Amniotic stem cell (primary cell): Measurements from ENCODE around the gene LDAF1.
"Not testable (repeated sequence)": the region's sequence is repeated elsewhere in the genome, so short reads cannot be mapped to it uniquely, and the experiment has no call there.

ENCODE experiments used
- DNase-seq: peaks from one replicate; lab custom pipeline; 2025; lab: John Stamatoyannopoulos, UW

Gene LDAF1

DNA sequence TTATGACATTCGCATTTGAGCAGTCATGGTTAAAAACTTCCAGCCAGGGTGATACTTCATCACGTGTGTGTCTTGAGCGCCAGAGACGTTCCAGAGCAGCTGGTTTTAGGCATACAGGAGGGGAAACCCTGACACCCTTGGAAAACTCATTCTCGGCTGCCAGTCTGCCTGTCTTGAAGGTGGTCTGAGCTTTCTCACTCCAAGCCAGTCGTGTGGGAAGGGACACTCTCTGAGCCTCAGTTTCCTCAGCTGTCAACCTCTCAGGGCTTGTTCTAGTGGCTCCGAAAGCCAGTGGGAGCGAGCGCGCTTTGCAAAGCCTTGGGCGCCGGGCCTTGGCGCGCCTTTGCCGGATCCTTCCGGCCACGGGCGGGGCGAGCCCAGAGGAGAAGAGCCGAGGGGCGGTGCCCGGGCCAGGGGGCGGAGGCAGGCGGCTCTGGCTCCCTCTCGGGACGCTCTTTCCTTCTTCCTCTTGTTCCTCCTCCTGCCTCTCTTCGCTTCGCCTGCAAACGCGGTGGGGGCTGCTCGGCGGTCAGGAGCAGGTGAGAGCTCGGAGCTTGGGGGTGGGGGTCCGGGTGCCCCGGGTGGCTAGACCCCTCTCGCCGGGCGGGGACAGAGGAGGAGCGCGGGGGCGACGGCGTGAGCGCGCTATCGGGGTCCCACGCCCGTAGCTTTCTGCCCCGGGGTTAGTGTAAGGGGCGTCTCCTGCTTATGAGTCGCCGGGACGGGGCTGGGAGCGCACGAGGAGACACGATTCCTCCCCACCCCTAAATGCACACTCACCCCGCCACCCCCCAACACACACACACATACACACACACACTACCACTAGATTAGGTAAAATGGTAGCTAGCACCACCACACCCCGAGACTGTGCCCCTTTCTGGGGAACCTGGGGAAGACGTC is at the start of gene LDAF1:
LDAF1 (plus strand) TSS at position 467 of the 903 bp plus-strand sequence. CDS start 2,509 bp downstream, outside the sequence.
- peak; percentile 73 for DNase-seq

DNA sequence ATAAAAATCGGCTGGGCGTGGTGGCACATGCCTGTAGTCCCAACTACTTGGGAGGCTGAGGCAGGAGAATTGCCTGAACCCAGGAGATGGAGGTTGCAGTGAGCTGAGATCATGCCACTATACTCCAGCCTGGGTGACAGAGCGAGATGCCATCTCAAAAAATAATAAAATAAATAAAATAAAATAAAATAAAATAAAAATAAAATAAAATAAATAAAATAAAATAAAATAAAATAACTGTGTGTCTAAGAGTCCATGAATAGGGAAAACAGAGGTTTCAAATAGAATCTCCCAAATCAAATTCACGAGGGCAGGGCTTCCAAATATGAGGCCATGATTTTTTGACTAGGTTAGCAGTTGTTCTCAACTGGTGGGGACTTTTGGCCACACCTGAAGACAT is 42.9 kb upstream of the LDAF1 start:
- not testable (repeated sequence) for DNase-seq

DNA sequence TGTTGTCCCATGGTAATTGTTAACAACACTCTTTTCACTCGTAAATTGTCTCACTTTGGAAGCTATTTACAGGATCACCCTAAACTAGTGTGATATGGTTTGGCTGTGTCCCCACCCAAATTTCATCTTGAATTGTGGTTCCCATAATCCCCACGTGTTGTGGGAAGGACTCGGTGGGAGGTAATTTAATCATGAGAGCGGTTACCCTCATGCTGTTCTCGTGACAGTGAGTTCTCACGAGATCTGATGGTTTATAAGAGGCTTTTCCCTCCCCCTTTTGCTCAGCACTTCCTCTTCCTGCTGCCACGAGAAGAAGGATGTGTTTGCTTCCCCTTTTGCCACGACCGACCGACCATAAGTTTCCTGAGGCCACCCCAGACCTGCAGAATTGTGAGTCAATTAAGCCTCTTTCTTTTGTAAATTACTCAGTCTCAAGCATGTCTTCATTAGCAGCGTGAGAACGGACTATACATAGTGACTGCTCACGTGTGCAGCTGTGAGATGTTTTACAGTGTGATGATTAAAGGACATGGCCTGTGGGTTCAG is 42.3 kb upstream of the LDAF1 start:
- DNase-seq: no peak

DNA sequence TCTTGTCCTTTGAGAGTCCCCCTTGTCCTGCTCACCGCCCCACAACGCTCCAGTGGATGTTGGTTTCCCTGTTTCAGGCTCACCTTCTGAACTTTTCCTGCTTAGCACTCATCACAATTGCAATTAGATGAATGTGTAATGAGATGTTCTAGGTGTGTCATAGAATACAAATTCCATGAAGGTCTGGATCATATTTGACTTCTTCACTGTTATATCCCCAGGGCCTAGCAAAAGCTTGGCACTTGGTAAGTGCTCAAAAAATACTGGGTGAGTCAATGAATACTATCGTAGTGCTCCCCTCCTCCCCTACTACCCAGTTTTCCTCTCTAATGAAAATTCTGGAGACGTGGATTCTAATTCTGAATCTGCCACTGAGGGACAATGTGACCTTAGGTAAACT is 40.9 kb upstream of the LDAF1 start:
- DNase-seq: no peak

DNA sequence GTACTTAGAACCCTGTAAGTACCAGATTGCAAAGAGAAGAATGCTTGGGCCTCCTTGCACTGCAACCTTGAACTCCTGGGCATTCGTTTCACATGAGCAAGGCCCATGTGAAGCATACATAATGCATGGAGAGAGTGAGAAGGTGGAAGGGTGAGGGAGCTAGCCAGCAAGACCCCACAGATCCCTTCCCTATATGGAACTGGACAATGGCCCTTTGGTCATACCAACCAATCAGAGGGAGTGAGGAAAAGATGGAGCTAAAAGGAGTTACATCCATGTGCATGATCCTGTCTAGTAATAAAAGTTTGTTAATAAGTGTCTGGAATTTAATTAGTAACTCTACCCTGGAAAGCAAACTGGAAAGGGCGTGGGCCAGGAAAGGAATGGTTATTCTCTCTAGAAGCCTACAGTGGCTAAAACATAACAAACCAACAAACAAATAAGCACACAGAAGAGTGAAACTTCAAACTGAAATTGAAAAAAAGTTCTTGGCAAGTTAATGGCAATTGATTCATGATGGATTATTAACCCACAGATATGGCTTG is 37.4 kb upstream of the LDAF1 start:
- DNase-seq: no peak

DNA sequence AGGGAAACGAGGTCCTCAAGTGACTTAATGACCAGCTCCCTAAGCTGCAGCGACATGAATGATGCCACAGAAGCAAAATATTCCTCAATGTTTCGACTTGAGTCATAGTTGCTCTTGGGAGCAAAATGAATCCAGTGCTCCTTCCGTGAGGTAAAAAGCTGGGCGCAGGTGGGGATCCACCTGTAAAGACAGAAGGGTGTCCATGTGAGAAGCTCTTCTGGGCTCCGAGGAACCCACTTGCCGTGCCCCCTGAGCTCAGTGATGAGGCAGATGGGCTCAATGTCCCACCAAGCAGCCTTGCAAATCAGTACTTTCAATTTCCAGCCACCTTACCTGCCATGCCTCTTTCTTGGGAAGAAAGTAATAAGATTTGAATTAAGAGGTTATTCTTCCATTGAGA is 33.3 kb upstream of the LDAF1 start:
- DNase-seq: no peak

DNA sequence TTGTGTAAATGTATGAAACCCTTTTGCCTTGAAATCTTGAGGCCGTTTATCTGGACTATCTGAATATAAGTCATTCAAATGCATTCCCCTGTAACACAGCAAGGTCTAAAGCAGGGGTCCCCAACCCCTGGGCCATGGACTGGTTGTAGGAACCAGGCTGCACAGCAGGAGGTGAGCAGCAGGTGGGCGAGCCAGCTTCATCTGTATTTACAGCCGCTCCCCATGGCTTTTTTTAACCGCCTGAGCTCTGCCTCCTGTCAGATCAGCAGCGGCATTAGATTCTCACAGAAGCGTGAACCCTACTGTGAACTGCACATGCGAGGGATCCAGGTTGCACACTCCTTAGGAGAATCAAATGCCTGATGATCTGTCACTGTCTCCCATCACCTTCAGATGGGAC is 32.0 kb upstream of the LDAF1 start:
- DNase-seq: no peak

DNA sequence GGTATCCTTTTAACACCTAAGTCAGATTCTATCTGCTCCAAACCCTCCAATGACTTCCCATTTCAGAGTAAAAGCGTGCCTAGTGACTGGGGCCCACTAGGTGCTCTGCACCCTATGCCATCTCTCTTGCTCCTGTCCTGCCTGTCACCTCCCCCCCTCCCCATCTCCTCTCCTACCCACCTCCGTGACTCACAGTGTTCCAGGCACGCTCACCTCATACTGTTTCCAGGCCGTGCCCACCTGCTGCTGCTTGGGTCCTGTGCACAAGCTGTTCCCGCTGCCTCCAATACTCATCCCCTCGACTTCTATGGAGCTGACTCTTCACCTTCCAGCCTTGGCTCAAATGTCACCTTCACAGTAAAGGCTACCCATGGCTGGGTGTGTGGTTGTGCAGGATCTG is 29.5 kb upstream of the LDAF1 start:
- no peak for DNase-seq

DNA sequence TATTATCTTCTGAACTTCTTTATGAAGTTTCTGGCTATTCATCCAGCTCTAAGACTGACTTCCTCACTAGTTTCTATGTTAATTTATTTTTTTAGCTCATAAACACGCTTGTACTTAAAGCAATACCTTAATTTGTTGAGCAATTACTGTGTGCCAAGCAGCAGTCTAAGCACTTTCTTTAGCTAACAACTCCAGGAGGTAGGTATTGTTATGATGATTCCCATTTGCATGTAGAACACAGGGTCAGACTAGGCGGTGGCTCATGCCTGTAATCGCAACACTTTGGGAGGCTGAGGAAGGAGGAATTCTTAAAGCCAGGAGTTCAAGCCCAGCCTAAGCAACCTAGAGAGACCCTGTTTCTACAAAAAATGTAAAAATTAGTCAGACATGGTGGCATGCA is 27.7 kb upstream of the LDAF1 start:
- no peak for DNase-seq

DNA sequence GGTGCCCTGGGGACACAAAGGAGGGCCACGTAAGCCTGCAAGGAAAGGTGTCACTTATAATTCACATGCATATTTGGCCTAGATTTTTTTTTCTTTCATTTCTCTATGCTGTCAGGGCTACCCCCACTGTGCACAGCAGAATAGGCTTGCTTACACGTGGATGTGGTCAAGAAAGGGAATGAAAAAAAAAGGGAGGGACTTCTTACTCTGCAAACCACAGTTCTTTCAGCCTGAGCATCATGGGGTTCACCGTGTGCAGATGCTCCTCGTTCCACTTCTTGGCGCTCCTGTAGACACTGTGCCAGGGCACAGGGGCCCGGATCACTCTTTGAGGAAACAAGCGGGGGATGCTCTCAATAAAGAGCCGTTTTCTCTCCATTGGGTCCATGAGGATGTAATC is 24.4 kb upstream of the LDAF1 start:
- no peak for DNase-seq

DNA sequence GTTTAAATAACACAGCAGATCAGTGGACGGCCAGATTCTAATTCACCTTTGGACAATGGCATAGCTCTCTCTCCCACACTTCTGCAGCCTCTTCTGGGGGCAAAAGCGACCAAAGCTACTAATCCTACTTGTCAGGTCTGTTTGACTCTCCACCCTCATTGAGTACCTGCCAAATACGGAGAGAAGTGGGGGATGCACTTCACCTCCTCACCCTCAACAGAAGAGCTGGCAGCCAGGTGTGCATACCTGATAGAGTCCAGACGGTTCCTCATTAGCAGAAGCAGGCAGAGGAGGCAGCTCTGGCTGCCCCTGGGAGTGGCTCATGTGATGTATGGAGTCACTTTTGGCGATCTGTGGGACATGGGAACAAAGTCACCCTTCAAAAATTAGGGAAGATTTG is 12.7 kb upstream of the LDAF1 start:
- no peak for DNase-seq

DNA sequence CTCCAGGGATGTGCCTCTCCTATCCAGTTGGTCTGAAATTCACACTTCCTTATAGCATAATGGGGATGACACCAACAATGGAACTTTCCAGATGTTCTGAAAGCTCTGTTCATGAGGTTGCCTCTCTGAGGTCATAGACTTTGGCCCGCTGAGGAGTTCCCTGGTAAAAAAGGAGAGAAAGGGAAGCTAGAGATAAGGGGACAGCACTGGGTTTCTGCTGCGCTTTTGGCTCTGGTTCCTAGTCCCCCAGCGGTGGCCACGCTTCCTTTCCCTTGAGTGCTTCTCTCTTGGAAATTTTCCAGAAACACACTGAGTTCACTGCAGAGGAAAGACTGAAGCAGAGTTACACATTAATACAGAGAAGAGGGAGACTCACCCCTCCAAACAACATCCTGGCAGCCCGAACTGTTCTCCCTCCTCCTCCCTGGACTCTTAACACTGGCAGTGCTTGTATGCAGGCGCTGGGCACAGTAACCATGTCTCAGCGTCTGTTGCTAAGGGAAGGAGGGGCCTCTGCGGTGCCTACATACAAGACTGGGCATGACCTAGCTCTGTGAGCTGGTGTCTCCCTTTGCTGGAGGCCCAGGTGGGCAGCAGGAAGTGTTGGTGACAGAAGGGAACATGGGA is 8.0 kb upstream of the LDAF1 start, which contains the start of gene DNAH3:
DNAH3 (minus strand) TSS at position 472 of the 627 bp plus-strand sequence. CDS start 527 bp downstream, outside the sequence.
- DNase-seq: no peak

DNA sequence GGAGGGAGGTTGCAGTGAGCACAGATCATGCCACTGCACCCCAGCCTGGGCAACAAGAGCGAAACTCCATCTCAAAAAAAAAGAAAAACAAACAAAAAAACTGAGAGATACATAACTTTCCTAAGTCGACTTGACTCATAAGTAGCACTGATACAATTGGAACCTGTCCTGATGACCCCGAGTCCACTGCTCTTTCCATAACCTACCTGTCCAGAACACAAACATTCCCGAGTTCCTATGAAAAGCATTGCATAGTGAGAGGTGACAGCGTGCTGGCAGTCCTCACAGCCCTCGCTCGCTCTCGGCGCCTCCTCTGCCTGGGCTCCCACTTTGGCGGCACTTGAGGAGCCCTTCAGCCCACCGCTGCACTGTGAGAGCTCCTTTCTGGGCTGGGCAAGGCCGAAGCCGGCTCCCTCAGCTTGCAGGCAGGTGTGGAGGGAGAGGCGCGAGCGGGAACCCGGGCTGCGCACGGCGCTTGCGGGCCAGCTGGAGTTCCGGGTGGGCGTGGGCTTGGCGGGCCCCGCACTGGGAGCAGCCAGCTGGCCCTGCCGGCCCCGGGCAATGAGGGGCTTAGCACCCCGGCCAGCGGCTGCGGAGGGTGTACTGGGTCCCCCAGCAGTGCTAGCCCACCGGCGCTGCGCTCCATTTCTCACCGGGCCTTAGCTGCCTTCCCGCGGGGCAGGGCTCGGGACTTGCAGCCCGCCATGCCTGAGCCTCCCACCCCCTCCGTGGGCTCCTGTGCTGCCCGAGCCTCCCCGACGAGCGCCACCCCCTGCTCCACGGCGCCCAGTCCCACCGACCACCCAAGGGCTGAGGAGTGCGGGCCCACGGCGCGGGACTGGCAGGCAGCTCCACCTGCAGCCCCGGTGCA is 6.1 kb upstream of the LDAF1 start:
- DNase-seq: not testable (repeated sequence)

DNA sequence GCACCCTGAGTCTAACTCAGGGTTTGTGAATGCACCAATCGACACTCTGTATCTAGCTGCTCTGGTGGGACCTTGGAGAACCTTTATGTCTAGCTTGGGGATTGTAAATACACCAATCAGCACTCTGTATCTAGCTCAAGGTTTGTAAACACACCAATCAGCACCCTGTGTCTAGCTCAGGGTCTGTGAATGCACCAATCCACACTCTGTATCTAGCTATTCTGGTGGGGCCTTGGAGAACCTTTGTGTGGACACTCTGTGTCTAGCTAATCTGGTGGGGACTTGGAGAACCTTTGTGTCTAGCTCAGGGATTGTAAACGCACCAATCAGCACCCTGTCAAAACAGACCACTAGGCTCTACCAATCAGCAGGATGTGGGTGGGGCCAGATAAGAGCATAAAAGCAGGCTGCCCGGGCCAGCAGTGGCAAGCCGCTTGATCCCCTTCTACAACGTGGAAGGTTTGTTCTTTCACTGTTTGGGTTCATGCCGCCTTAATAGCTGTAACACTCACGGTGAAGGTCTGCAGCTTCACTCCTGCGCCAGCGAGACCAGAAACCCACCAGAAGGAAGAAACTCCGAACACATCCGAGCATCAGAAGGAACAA is 5.2 kb upstream of the LDAF1 start:
- not testable (repeated sequence) for DNase-seq

DNA sequence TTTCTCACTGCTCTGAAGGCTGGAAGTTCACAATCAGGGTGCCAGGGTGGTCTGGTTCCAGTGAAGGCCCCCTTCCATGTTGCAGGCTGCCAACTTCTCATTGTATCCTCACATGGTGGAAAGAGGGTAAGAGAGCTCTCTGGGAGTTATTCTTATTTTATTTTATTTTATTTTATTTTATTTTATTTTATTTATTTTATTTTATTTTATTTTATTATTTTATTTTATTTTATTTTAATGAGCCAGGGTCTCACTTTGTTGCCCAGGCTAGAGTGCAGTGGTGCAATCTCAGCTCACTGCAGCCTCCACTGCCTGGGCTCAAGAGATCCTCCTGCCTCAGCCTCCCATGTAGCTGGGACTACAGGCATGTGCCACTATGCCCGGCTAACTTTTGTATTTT is 2.5 kb upstream of the LDAF1 start:
- not testable (repeated sequence) for DNase-seq

DNA sequence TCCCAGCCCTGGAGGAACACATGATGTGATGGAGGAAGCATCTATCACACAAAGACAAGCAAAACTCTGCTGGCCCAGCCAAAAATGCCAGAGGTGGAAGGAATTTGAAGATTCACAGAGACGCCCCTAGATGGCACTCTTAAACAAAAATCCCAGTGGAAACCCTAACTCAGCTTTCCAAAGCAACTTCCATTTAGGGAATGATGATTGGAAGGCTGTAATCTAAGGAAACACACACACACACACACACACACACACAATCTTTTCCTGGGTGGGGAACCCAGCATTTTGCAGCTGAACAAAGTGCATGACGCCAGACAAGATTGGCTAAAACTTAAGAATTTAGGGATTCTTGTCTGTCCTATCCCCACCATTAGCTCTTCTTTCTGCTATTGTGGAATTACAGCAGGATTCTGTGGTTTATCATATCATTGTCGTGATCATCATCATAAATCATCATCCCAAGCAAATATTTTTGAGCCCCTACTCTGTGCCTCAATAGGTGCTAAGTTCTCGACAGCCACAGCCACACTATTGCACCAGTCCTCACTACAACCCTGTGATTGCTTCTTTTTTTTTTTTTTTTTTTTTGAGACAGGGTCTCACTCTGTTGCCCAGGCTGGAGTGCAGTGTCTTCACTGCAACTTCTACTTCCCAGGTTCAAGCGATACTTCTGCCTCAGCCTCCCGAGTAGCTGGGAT is 1.6 kb upstream of the LDAF1 start:
- DNase-seq: peak; percentile 76

DNA sequence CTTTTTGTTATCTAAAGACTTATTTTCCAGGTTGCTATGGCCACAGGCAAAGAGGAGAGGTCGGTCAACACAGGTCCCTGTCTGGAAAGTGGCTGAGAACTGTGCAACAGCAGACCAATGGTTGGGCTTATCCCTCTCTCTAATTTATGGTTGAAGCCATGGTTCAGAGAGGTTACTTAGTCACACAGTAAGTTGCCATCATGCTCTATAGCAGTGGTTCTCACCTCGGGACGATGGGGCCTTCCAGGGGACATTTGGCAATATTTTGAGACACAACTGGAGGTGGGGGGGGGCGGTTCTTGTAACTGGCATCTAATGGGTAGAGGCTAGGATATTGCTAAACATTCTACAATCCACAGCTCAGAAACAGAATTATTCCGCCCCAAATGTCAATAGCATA is 842 bp upstream of the LDAF1 start:
- DNase-seq: no peak

DNA sequence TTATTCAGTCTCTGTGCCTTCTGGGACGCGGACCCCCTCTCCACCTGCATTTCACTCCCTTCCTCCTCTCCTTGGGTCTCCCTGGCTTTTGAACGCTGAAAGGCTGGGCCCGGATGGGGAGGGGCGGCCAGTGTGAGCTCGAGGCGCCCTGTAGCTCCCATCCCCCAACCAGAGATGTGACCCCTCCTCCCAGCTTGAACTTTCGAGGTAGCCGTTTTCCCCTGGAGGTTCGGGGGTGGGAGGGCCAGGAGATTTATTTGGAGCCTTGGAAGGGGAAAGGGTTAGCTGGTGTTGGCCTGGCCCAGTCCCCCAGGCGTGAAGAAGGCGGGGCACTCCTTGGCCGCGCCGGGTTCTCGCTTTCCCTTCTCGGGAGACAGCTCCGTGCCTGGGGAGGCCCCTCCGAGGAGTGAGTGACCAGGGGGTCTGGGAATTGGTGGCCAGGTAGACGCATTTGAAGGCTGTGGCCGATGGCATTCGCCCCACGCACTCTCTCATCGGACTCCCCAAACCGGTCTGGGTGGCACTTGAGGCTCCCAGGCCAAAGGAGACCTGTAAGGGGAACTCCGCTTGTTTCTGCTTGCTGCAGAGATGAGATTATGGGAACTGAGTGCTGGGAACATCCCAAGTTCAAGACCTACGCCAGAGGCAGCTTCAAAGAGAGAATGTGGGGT is 942 bp downstream of the LDAF1 start:
- DNase-seq: no peak

DNA sequence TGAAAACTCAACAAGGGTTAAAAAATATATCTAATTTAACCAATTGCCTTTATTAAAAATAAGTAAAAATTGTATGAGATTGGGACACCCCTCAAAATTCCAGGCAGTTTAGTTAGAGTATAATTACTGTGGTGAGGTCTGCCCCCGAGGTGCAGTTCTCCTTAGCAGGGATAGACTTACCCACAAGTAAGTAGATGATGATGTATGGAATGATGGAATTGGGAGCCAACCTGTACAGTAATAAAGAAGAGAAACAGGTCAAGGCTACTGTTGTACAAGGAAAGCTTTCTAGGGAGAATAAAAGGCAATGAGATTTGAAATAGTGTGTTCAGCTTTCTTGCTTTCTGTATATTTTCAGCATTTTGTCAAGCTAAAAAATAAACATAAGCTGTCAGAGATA is 1.8 kb downstream of the LDAF1 start:
- no peak for DNase-seq

DNA sequence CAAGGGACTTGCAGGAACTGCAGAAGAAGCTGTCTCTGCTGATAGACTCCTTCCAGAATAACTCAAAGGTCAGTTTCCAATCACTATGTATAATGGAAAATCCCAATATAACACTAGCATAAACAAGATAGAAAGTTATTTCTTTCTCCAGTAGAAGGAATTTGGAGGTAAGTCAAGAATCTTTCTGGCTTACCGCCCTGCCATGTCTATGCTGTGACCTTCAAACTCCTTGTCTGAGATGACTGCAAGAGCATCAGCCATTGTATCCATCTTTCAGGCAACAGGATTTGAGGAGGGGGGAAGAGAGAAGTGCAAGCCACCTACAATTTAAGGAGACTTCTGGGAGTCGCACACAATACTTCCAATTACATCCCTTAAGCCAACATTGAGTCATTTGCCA is 2.7 kb downstream of the LDAF1 start:
- no peak for DNase-seq
